NCI-H1694 treated with DMSO at 0.1 percent for 48 hours (cell line): Measurements from ENCODE around the gene SENP5.
A peak's percentile ranks its signal among the peaks of the same experiment; 100 is the strongest.
"Not testable (repeated sequence)": the region's sequence is repeated elsewhere in the genome, so short reads cannot be mapped to it uniquely, and the experiment has no call there.

Source experiments
- DNase-seq: peaks from one replicate; lab custom pipeline; 2025; lab: John Stamatoyannopoulos, UW

SENP5 gene

GRCh38 chr3:196867507-196868296 lies at the start of gene SENP5:
Gene SENP5, plus strand, starts transcription at chr3:196867920. Its CDS starts 17,262 bp downstream, at chr3:196885182.
- DNase-seq: peak; percentile 83

- peak; percentile 0 for DNase-seq
These were observed 45.8 kb upstream of the SENP5 start for GRCh38 chr3:196821806-196822355.

- not testable (repeated sequence) for DNase-seq
These were observed 38.1 kb upstream of the SENP5 start for GRCh38 chr3:196829651-196830050.

- DNase-seq: no peak
These were observed 32.6 kb upstream of the SENP5 start for GRCh38 chr3:196835086-196835485.

- not testable (repeated sequence) for DNase-seq
These were observed 31.1 kb upstream of the SENP5 start for GRCh38 chr3:196836626-196837025.

- peak; percentile 70 for DNase-seq
These were observed 29.8 kb upstream of the SENP5 start for GRCh38 chr3:196837819-196838420.

- not testable (repeated sequence) for DNase-seq
These were observed 28.4 kb upstream of the SENP5 start for GRCh38 chr3:196839351-196839750.

GRCh38 chr3:196842567-196843434 lies 24.9 kb upstream of the SENP5 start:
- DNase-seq: no peak

GRCh38 chr3:196843435-196844110 lies 24.1 kb upstream of the SENP5 start:
- DNase-seq: no peak

- not testable (repeated sequence) for DNase-seq
These were observed 23.2 kb upstream of the SENP5 start for GRCh38 chr3:196844235-196845219.

GRCh38 chr3:196848375-196848774 lies 19.3 kb upstream of the SENP5 start:
- DNase-seq: not testable (repeated sequence)

GRCh38 chr3:196849180-196849741 lies 18.5 kb upstream of the SENP5 start:
- DNase-seq: no peak

GRCh38 chr3:196863000-196863399 lies 4.7 kb upstream of the SENP5 start:
- DNase-seq: not testable (repeated sequence)

GRCh38 chr3:196867155-196867506 lies 589 bp upstream of the SENP5 start:
- peak; percentile 52 for DNase-seq

GRCh38 chr3:196868297-196868661 lies 559 bp downstream of the SENP5 start:
- DNase-seq: no peak

GRCh38 chr3:196872316-196872715 lies 4.6 kb downstream of the SENP5 start:
- DNase-seq: no peak

GRCh38 chr3:196874511-196875094 lies 6.9 kb downstream of the SENP5 start:
- not testable (repeated sequence) for DNase-seq

- DNase-seq: no peak
These were observed 7.5 kb downstream of the SENP5 start for GRCh38 chr3:196875258-196875657.

GRCh38 chr3:196883361-196883760 lies 15.6 kb downstream of the SENP5 start:
- no peak for DNase-seq

- DNase-seq: no peak
These were observed 18.4 kb downstream of the SENP5 start for GRCh38 chr3:196886144-196886543.
